H1 (cell line): ENCODE measurements around the gene SLC16A9. TPM values are rescaled to one million over a fixed set of nuclear protein-coding genes. Genes with fewer than 3 reads are reported as not detected.

Experiments used
- CTCF ChIA-PET: fragments of 300-600 bp; sonication (Branson Sonifier 250); formaldehyde crosslinking; loops from one replicate; lab custom pipeline; 2021; ENCODE audit not compliant: partially characterized antibody; lab: Charles Lee
- POLR2A ChIA-PET: fragments of 300-600 bp; sonication (Branson Sonifier 250); formaldehyde crosslinking; loops from one replicate; lab custom pipeline; 2021; ENCODE audit warnings: inconsistent platforms; ENCODE audit not compliant: partially characterized antibody; lab: Charles Lee
- DNase-seq, 2 experiments: peaks; one replicate each; pipeline versions ENCODE4 v3.0.0 to v3.0.0-alpha.2; 2010 to 2022; ENCODE audit warnings: low spot score in 2 of 2, low read depth in 1 of 2, mixed read lengths in 1 of 2
- FAIRE-seq: peaks from 2 replicates; lab custom pipeline; 2011; peaks lifted over from hg19 to GRCh38; lab: Jason Lieb, UNC
- H2AFZ ChIP-seq: 2 replicates; pipeline ENCODE4 v1.8.1; 2012; ENCODE audit warnings: low read length, inconsistent platforms
- H2AK5ac ChIP-seq: 2 replicates; pipeline ENCODE4 v1.6.1; 2013; ENCODE audit warnings: low read depth, low read length
- H2BK120ac ChIP-seq: replicated peaks from 2 replicates; pipeline ENCODE3; 2013; ENCODE audit warnings: low read depth, low read length, inconsistent platforms
- H2BK12ac ChIP-seq: 2 replicates; pipeline ENCODE4 v1.6.1; 2013; ENCODE audit warnings: low read depth, low read length
- H2BK15ac ChIP-seq: 2 replicates; pipeline ENCODE4 v1.6.1; 2013; ENCODE audit warnings: low read length
- H2BK20ac ChIP-seq: 2 replicates; pipeline ENCODE4 v1.6.1; 2013; ENCODE audit warnings: low read length
- H2BK5ac ChIP-seq: 2 replicates; pipeline ENCODE4 v1.6.1; 2013; ENCODE audit warnings: low read depth, low read length
- H3K14ac ChIP-seq: 2 replicates; pipeline ENCODE4 v1.6.1; 2013; ENCODE audit warnings: inconsistent platforms; ENCODE audit not compliant: insufficient read length
- H3K18ac ChIP-seq: 2 replicates; pipeline ENCODE4 v1.6.1; 2013; ENCODE audit warnings: low read length; ENCODE audit errors: extremely low read depth
- H3K23ac ChIP-seq: 2 replicates; pipeline ENCODE4 v1.6.1; 2013; ENCODE audit warnings: inconsistent platforms; ENCODE audit not compliant: insufficient read length
- H3K23me2 ChIP-seq: 2 replicates; pipeline ENCODE4 v1.6.1; 2013; ENCODE audit warnings: low read depth, low read length
- H3K27ac ChIP-seq: 2 replicates; pipeline ENCODE4 v1.6.1; 2011; ENCODE audit warnings: low read depth, low read length, inconsistent platforms
- H3K27me3 ChIP-seq, 4 experiments: replicated peaks in 1 of 4; 1 replicate in 1 of 4; 2 replicates in 3 of 4; pipeline versions ENCODE4 v1.6.1 to v1.8.1; 2011 to 2013; ENCODE audit warnings: low read length in 3 of 4, mild to moderate bottlenecking in 3 of 4, inconsistent platforms in 2 of 4, mixed read lengths in 2 of 4, moderate library complexity in 1 of 4; ENCODE audit not compliant: control insufficient read depth in 3 of 4, insufficient read depth in 3 of 4; ENCODE audit errors: extremely low read depth in 1 of 4
- H3K36me3 ChIP-seq, 4 experiments: 2 replicates each; pipeline versions ENCODE4 v1.6.1 to v1.8.1; 2011 to 2013; ENCODE audit warnings: mild to moderate bottlenecking in 4 of 4, low read length in 3 of 4, moderate library complexity in 2 of 4, control low read depth in 1 of 4, inconsistent platforms in 1 of 4; ENCODE audit not compliant: insufficient read depth in 4 of 4, control insufficient read depth in 2 of 4
- H3K4ac ChIP-seq: replicated peaks from 2 replicates; pipeline ENCODE3; 2013; ENCODE audit warnings: low read length, low read depth, mixed read lengths, inconsistent platforms; ENCODE audit not compliant: insufficient read length
- H3K4me1 ChIP-seq, 4 experiments: replicated peaks in 1 of 4; 1 replicate in 1 of 4; 2 replicates in 3 of 4; pipeline versions ENCODE4 v1.6.1 to v1.8.1; 2011 to 2013; ENCODE audit warnings: low read length in 3 of 4, inconsistent platforms in 2 of 4, mixed read lengths in 1 of 4; ENCODE audit not compliant: insufficient read depth in 4 of 4, control insufficient read depth in 3 of 4
- H3K4me2 ChIP-seq, 2 experiments: 2 replicates each; pipeline versions ENCODE4 v1.6.1 to v1.8.1; 2011 to 2013; ENCODE audit warnings: low read depth in 2 of 2, low read length in 2 of 2, control low read depth in 1 of 2, inconsistent platforms in 1 of 2, mild to moderate bottlenecking in 1 of 2; ENCODE audit not compliant: insufficient read depth in 1 of 2
- H3K4me3 ChIP-seq, 4 experiments: fragments of 200-600, 300-600 bp in 1 of 4; sonication (generic), shearing (Covaris generic), sonication (Bioruptor Twin) in 1 of 4; 2 replicates each; pipeline versions ENCODE4 v1.5.1 to v1.8.1; 2011 to 2016; ENCODE audit warnings: low read length in 4 of 4, low read depth in 3 of 4, control low read depth in 2 of 4, inconsistent platforms in 2 of 4, mild to moderate bottlenecking in 2 of 4, mixed read lengths in 1 of 4, moderate library complexity in 1 of 4; ENCODE audit not compliant: insufficient read depth in 2 of 4; ENCODE audit errors: extremely low read depth in 1 of 4
- H3K56ac ChIP-seq: replicated peaks from 2 replicates; pipeline ENCODE3; 2013; ENCODE audit warnings: low read depth, mild to moderate bottlenecking, mixed read lengths, low read length, inconsistent platforms; ENCODE audit not compliant: insufficient read length
- H3K79me1 ChIP-seq: 2 replicates; pipeline ENCODE4 v1.6.1; 2013; ENCODE audit warnings: low read depth, low read length, control low read depth
- H3K79me2 ChIP-seq, 2 experiments: 2 replicates each; pipeline versions ENCODE4 v1.6.1 to v1.8.1; 2012 to 2013; ENCODE audit warnings: low read length in 2 of 2, mild to moderate bottlenecking in 2 of 2, inconsistent platforms in 1 of 2; ENCODE audit not compliant: insufficient read depth in 2 of 2, control insufficient read depth in 1 of 2
- H3K9ac ChIP-seq, 4 experiments: replicated peaks in 1 of 4; 1 replicate in 1 of 4; 2 replicates in 3 of 4; pipeline versions ENCODE4 v1.6.1 to v1.8.1; 2011 to 2013; ENCODE audit warnings: low read depth in 3 of 4, low read length in 3 of 4, control low read depth in 2 of 4, mild to moderate bottlenecking in 2 of 4, moderate library complexity in 2 of 4, inconsistent platforms in 1 of 4; ENCODE audit errors: extremely low read depth in 1 of 4
- H3K9me3 ChIP-seq, 2 experiments: 2 replicates each; pipeline versions ENCODE4 v1.6.1 to v1.8.1; 2012 to 2013; ENCODE audit warnings: mild to moderate bottlenecking in 2 of 2, moderate library complexity in 2 of 2, control low read depth in 1 of 2, inconsistent platforms in 1 of 2, low read depth in 1 of 2, low read length in 1 of 2, mixed read lengths in 1 of 2; ENCODE audit not compliant: insufficient read depth in 2 of 2
- H4K20me1 ChIP-seq, 2 experiments: replicated peaks in 1 of 2; 2 replicates each; pipeline versions ENCODE3 to v1.8.1; 2011 to 2013; ENCODE audit warnings: inconsistent platforms in 2 of 2, low read length in 2 of 2, mild to moderate bottlenecking in 1 of 2; ENCODE audit not compliant: insufficient read depth in 2 of 2, control insufficient read depth in 1 of 2
- H4K5ac ChIP-seq: 2 replicates; pipeline ENCODE4 v1.6.1; 2013; ENCODE audit warnings: low read length, low read depth, mixed read lengths, inconsistent platforms; ENCODE audit not compliant: insufficient read length
- H4K8ac ChIP-seq: 2 replicates; pipeline ENCODE4 v1.8.0; 2013; ENCODE audit warnings: mild to moderate bottlenecking, moderate library complexity, low read length, inconsistent platforms; ENCODE audit not compliant: insufficient read depth; ENCODE audit errors: extremely low read depth
- H4K91ac ChIP-seq: replicated peaks from 2 replicates; pipeline ENCODE3; 2013; ENCODE audit warnings: low read length, mixed read lengths, inconsistent platforms; ENCODE audit not compliant: insufficient read length
- BRCA1 ChIP-seq: IDR thresholded peaks from 2 replicates; pipeline ENCODE4 v1.6.1; 2012; ENCODE audit warnings: low read depth, low read length, improper control_type of control experiment
- CTBP2 ChIP-seq: IDR thresholded peaks from 2 replicates; pipeline ENCODE4 v1.7.0; 2011; ENCODE audit warnings: borderline replicate concordance, mild to moderate bottlenecking, moderate library complexity, mixed read lengths, low read length; ENCODE audit not compliant: insufficient read depth, insufficient read length
- GABPA ChIP-seq: IDR thresholded peaks from 2 replicates; pipeline ENCODE4 v1.6.1; 2011; ENCODE audit warnings: mild to moderate bottlenecking, low read length, moderate library complexity, borderline replicate concordance; ENCODE audit not compliant: insufficient read depth
- PHF8 ChIP-seq: fragments of 200-600 bp; sonication (generic); conservative IDR thresholded peaks from 2 replicates; pipeline ENCODE4 v1.7.1; 2012; ENCODE audit warnings: low read depth, mild to moderate bottlenecking, inconsistent platforms, low read length, moderate library complexity
- RXRA ChIP-seq: IDR thresholded peaks from 2 replicates; pipeline ENCODE4 v1.6.1; 2011; ENCODE audit warnings: low read depth, mild to moderate bottlenecking, low read length, moderate library complexity; ENCODE audit not compliant: insufficient read depth
- SIX5 ChIP-seq: IDR thresholded peaks from 2 replicates; pipeline ENCODE4 v1.6.1; 2011; ENCODE audit warnings: mild to moderate bottlenecking, low read depth, low read length
- SP2 ChIP-seq: IDR thresholded peaks from 2 replicates; pipeline ENCODE4 v1.6.1; 2012; ENCODE audit warnings: mild to moderate bottlenecking, low read length, inconsistent platforms
- WGBS, 2 experiments: shearing (Covaris generic) in 1 of 2; methylation state at CpG; one replicate each; pipeline versions ENCODE4 v1.1.6 to v1.1.7; 2013 to 2015; ENCODE audit warnings: low lambda C conversion rate in 2 of 2, mixed read lengths in 2 of 2, inconsistent platforms in 1 of 2, low coverage in 1 of 2, missing lambda C conversion rate in 1 of 2; ENCODE audit not compliant: insufficient replicate concordance in 2 of 2, insufficient coverage in 1 of 2, insufficient read length in 1 of 2; ENCODE audit errors: extremely low coverage in 1 of 2, missing lambda C conversion rate in 1 of 2; 5-methylcytosine and 5-hydroxymethylcytosine counted together
- polyA plus RNA-seq, 7 experiments: library from polyadenylated mRNA; depleted of rRNA in 3 of 7; stranded (reverse) in 5 of 7; unstranded in 2 of 7; fragments of >200 nt in 5 of 7; fragments of 200-250 nt in 2 of 7; gene quantifications; 1 replicate in 5 of 7; 2 replicates in 1 of 7; 4 replicates in 1 of 7; pipeline versions ENCODE4 v1.2.1 to v1.2.3, GENCODE V29; 2011 to 2013; ENCODE audit warnings: missing spikeins in 2 of 7, mixed read lengths in 2 of 7
- total RNA-seq: library from RNA; stranded (reverse); fragmentation: NEBNext Ultra II Directional; extraction: Animal tissue kit (Norgen Biotek cat#: 25700); gene quantifications from 2 replicates; pipeline ENCODE4 v1.2.1, GENCODE V29; 2021

SLC16A9 gene
- total and polyA plus RNA-seq, 2 of the 8 experiments (the other 6 are each of a cell fraction or from before 2014, with no cell fraction given) = 11.2 to 20.5 TPM

- Histone ChIP-seq H2BK5ac (no peak overlapping the region), H3K9ac (no peak overlapping the region), H4K5ac (no peak overlapping the region), H3K4me1 (peaks cover 3 to 4% (median 4%) of the 10 kb centered on the region in 4 experiments; a peak in 4 of 7 replicates), H3K23me2 (no peaks in the 10 kb centered on the region), H2AK5ac (no peak overlapping the region), H2BK120ac (no peak overlapping the region), H3K23ac (no peak overlapping the region), H3K27ac (no peak overlapping the region), H3K4ac (no peak overlapping the region), H3K36me3 (no peaks in the 10 kb centered on the region), H3K4me3 (no peak overlapping the region), H3K79me1 (no peaks in the 10 kb centered on the region), H2BK15ac (no peak overlapping the region), H4K91ac (no peak overlapping the region), H4K8ac (no peak overlapping the region), H3K4me2 (no peak overlapping the region), H3K79me2 (no peaks in the 10 kb centered on the region), H3K18ac (no peak overlapping the region), H2BK20ac (no peak overlapping the region), H3K27me3 (no peaks in the 10 kb centered on the region), H3K9me3 (no peaks in the 10 kb centered on the region), H2AFZ (no peak overlapping the region), H3K56ac (no peak overlapping the region), H2BK12ac (no peak overlapping the region), H3K14ac (no peak overlapping the region), H4K20me1 (no peaks in the 10 kb centered on the region)
- DNase-seq = no peak
- WGBS, 2 experiments = 88% methylated on average over 16 of the region's 16 CpGs; no CpG with 5 or more reads in 1 of the 2 experiments
- no peak for FAIRE-seq
- ChIA-PET CTCF (interaction anchor here (0.7 to 8.5 kb wide), 37 partner anchors 10 to 847 kb away, joined by 3 to 77 read pairs (median 5); no protein-coding TSS in a partner anchor), POLR2A (no interaction called here)
- no peak for TF ChIP-seq CTBP2
- TF ChIP-seq BRCA1 = no peak
- no peak for TF ChIP-seq RXRA
- no peak for TF ChIP-seq PHF8
- TF ChIP-seq GABPA = no peak
- no peak for TF ChIP-seq SP2
- no peak for TF ChIP-seq SIX5
Measured at GRCh38 chr10:59623133-59624121, 86.2 kb downstream of the SLC16A9 start.
